Measurements from ENCODE around the gene AGAP1.

DNA sequence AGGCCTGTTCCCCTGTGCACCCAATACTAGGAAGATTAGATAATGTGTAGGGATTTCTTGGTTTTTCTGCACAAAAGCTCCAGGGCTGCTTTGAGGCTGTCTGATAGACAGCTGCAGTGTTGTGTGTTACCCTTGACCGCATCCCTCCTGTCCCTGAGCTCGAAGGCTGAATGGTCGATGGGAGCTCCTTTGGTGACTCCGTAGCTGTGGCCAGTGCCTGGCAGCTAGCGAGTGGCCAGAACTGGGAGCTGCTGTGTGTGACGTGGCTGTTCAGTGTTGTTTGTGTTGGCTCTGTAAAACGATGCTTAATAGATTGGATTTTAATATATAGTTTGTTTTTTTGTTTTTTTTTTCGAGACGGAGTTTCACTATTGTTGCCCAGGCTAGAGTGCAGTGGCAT is 170.0 kb downstream of the AGAP1 start:
- TF ChIP-seq, protein P1, sequence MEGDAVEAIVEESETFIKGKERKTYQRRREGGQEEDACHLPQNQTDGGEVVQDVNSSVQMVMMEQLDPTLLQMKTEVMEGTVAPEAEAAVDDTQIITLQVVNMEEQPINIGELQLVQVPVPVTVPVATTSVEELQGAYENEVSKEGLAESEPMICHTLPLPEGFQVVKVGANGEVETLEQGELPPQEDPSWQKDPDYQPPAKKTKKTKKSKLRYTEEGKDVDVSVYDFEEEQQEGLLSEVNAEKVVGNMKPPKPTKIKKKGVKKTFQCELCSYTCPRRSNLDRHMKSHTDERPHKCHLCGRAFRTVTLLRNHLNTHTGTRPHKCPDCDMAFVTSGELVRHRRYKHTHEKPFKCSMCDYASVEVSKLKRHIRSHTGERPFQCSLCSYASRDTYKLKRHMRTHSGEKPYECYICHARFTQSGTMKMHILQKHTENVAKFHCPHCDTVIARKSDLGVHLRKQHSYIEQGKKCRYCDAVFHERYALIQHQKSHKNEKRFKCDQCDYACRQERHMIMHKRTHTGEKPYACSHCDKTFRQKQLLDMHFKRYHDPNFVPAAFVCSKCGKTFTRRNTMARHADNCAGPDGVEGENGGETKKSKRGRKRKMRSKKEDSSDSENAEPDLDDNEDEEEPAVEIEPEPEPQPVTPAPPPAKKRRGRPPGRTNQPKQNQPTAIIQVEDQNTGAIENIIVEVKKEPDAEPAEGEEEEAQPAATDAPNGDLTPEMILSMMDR (IDR thresholded peaks at IDR 0.05): no peak
- TF ChIP-seq POLR2A (IDR thresholded peaks at IDR 0.05): no peak

Data from heart left ventricle (tissue), 13 donors.